SKM-1 (cell line): ENCODE results near the gene HTT.
"Not testable (repeated sequence)": the region's sequence is repeated elsewhere in the genome, so short reads cannot be mapped to it uniquely, and the experiment has no call there.

Experiments
- DNase-seq: peaks from one replicate; lab custom pipeline; 2025; ENCODE audit not compliant: unreplicated experiment; lab: John Stamatoyannopoulos, UW

HTT gene

DNA sequence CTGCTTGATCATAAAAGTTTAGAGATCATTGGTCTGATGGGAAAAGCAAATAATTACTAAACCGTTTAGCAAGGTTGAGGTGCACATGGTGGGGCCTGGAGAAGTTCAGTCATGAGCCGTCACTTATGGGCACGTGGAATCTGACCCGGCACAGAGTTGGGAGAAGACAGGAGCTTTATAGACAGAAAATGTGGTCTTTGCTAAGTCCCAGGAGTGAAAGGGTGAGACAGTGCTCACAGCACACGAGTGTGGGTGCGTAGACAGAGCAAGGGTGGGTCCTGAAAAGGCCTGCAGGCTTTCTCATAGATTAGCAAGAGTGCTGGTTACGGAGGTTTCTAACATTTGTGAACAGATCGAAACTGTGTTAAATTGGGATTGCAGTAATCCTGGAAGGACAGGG, 43.8 kb downstream of the HTT start:
- no peak for DNase-seq

DNA sequence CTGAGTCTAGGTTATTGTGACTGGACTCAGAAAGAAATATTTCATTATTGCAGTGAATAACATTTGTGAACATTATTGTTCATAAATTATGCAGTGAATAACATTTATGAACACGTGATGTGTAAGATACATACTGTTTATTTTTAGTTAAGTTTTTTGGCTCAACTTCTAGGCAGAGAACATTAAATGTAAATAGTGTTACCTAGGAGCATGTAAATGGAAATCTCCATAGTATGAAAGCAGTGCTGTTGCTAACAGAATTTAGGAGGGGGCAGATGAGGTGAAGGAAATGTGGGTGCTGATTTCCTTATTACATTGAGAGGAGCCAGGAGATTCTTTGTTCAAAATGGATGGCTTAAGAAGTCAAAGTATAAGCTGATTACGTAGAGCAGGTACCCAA, 45.0 kb downstream of the HTT start:
- no peak for DNase-seq

DNA sequence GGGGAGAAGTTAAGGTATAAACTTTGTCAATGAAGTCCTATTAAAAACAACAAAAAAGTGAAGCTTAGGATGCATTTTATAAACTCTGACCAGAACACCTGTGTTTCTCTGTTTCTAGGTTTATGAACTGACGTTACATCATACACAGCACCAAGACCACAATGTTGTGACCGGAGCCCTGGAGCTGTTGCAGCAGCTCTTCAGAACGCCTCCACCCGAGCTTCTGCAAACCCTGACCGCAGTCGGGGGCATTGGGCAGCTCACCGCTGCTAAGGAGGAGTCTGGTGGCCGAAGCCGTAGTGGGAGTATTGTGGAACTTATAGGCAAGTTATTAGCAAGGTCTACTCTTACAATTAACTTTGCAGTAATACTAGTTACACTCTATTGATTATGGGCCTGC, 46.6 kb downstream of the HTT start:
- no peak for DNase-seq

DNA sequence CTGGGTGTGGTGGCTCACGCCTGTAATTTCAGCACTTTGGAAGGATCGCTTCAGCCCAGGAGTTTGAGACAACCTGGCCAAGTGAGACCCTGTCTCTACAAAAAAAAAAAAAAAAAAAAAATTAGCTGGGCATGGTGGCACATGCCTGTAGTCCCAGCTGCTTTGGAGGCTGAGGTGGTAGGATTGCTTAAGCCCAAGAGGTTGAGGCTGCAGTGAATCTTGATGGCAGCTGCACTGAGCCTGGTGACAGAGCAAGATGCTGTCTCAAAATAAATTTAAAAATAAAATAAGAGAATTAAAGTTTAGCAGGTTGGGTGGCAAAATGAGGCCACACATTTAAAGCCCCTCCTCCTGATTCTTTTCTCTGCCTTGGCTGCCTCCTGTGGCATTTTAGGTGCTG, 47.1 kb downstream of the HTT start:
- DNase-seq = no peak

DNA sequence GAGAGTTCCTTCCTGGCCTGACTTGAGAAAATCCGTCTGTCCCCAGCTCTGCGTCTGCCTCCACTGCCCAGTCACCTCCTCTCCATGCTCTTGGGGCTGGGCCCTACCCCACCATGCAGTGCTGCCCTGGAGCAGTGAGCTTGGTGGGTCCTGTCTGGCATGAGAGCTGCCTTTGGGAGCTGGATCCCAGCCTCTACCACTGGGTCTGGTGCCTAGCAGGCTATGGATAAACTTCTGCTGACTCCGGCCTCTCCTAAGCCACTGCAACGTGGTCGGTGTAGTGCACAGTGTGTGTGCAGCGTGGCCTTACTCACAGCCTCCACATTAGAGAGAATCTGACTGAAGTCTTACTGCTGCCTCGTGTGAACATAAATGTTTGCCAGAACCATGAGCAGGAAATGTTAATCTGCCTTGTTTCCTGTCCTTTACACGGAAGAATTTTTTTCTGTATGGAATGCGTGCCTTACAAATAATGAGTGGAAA, 47.6 kb downstream of the HTT start:
- no peak for DNase-seq

DNA sequence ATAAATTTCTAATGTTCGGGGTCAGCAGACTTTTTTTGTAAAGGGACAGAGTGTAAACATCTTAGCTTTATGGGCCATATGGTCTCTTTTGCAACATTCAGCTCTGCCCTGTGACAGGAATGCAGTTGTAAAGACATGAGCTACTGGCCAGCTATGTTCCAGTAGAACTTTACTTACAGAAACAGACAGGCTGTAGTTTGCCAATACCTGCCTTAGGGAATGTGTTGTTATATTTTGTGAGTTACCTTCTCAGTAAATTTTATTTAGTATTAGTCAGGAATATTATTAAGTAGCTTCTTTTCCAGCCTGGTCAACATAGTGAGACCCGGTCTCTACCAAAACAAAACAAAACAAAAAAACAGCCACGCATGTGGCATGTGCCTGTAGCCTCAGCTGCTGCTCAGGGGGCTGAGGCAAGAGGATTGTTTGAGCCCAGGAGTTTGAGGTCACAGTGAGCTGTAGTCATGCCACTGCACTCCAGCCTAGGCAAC, 48.7 kb downstream of the HTT start:
- no peak for DNase-seq

DNA sequence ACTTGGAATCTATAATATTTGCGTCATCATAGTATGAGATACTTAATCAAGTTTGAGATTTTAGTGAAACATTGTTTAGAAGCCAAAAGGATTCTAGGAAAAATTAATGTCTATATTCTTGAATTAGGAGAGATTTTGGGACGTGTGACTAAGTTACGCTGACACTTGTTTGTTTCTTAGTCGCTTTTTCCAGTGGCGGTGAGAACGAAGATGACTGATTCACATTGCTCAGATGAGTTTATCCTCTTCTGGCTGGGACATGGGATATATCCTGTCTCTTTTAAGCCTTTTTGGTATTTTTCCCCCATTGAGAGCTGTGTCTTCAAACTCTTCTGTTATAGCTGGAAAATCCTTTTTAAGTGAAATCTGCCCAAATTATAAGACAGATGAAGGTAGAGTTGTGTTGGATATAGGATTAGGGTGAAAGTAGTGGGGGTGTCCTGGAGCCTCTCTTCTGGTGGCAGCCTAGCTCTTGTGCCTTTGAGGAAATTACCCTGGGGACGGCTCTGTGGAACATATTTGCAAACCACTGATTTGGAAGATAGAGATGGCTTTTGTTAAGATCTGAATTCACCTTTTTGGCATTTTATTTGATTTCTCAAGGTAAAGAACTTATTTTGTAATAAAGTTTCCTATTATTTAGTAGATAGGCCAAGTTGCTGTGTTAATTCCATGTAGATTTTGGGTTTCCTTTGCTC, 49.7 kb downstream of the HTT start:
- DNase-seq = no peak

DNA sequence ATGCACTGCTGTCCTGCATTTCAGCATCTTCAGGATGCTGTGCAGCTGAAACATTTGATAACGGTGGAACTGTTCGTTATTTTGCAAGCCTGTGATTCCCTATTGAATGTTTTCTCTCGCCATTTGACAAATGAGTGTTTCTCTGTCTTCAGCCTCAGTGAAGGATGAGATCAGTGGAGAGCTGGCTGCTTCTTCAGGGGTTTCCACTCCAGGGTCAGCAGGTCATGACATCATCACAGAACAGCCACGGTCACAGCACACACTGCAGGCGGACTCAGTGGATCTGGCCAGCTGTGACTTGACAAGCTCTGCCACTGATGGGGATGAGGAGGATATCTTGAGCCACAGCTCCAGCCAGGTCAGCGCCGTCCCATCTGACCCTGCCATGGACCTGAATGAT, 52.6 kb downstream of the HTT start:
- no peak for DNase-seq

DNA sequence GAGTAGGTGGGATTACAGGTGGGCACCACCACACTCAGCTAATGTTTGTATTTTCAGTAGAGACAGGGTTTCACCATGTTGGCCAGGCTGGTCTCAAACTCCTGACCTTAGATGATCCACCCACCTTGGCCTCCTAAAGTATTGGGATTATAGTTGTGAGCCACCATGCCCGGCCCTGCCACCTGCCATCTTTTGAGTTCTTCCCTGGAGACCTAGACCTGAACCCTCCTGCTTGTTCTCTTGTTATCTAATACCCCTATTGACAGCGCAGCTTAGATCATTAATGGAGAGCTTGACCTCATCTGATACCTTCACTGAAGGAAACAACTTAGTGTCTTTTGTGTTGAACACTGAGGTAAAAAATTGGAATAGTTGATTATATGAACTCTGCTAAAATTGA, 53.6 kb downstream of the HTT start:
- DNase-seq = no peak

DNA sequence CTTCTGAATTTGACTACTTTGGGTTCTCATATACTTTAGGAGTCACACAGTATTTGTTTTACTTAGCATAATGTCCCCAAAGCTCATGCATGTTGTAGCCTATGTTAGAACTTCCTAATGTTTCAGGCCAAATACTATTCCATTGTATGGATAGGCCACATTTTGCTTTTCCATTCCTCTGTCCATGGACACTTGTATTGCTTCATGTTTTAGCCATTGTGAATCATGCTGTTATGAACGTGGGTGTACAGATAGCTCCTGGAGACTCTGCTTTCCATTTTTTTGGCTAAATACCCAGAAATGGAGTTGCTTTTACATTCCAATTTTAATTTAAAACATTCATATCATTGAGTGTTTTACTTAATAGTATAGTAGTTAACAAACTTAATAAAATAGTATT, 54.5 kb downstream of the HTT start:
- no peak for DNase-seq

DNA sequence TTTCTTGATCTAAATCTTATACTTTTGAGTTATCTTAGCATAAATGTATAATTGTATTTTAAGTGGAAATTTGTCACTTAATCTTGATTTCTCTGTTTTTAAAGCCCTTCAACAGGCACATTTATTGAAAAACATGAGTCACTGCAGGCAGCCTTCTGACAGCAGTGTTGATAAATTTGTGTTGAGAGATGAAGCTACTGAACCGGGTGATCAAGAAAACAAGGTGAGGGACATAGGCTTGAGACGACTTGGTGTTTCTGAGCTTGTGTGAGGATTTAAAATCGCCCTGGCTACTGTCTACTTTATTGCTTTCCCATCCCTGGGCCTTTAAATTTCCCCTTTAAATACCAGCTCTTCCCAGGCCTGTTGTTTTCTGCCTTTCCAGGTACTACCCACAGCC, 55.7 kb downstream of the HTT start:
- no peak for DNase-seq

DNA sequence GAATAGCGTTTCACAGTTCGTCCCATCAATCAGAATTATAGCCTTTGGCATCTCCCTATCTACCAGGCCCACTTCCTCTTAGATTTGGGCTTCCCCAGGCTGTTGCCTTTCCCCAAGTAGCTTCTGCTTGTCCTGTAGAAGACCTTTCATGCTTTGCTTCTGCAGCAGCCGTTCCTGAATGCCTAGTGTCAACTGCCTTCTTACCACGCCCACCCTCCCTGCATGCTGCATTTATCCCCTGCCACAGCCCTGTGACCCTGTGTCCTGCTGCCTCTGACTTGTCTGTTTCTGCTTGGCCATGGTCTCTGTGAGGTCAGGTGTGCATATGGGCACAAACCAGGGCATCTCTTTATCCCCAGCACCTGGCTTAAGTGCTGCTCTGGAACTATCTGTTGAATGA, 56.3 kb downstream of the HTT start:
- DNase-seq = no peak

DNA sequence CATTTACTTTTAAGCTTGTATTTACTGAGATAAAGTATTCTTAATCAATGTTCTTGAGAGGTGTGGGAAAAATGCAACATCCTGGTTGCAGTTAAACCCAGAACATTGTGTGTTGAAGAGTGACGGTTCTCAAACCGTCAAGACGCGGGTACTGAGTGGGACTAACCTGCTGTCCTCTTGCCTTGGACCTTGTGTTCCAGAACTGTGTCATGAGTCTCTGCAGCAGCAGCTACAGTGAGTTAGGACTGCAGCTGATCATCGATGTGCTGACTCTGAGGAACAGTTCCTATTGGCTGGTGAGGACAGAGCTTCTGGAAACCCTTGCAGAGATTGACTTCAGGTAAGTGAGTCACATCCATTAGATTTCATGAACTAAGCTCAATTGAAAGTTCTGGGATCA, 59.7 kb downstream of the HTT start:
- DNase-seq = no peak

DNA sequence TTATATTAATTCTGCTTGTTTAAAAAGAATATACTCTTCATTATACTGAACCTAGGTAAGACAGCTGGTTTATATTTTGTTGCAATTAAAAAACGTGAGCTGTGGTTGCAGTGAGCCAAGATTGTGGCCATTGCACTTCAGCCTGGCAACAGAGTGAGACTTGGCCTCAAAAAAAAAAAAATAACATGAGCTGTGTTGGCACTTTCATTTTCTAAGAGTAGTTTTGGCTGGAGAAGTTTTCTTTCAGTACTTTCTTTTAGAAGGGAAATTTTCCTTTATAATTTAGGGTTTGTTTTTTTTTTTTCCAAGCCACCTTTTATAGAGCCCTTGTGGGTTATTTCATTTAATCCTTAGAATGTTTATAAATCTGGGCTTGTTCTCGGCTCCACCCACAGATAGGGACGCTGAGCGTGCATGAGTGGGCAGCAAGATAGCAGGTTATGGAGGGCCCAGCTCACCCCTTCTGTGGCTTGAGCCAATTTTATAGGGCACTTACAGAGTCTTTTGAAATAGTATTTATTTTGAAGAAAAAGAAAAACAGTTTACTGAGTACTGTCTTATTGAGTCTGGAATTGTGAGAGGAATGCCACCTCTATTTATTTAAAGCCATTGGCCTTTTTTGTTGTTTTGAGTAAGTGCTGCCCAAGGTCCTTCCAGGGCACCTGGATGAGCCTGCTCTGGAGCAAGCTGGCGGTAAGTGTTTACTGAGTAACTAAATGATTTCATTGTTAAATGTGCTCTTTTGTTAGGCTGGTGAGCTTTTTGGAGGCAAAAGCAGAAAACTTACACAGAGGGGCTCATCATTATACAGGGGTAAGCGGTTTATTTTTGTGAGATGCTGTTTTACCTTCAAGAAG, 60.9 kb downstream of the HTT start:
- DNase-seq = no peak

DNA sequence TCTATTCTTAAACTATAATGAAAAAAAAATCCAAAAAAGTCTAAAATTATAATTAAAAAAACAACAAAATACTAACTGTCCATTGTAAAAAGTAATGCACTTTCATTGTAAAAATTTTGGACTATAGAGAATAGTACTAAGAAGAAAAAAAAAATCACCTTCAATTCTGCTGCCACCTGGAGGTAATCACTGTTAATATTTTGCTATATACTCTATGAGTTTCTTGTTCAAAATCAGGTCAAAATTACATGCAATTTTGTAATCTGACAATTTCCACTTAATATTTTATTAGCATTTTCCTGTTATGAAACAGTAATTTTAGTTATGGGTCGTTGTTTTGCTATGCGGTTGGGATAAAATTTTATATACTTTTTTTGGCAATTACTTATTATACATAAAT, 62.0 kb downstream of the HTT start:
- no peak for DNase-seq

DNA sequence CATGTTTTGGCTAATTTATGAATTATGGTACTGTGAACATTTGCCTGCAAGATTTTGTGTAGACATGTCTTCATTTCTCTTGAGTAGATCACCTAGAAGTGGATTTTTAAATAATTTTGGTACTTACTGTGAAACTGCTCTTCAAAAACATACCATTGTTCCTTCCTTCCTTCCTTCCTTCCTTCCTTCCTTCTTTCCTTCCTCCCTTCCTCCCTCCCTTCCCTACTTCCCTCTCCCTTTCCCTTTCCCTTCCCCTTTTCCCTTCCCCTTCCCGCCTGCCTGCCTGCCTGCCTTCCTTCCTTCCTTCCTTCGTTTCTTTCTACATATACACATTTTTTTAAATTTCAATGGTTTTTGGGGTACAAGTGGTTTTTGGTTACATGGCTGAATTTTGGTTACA, 63.4 kb downstream of the HTT start:
- DNase-seq = no peak

DNA sequence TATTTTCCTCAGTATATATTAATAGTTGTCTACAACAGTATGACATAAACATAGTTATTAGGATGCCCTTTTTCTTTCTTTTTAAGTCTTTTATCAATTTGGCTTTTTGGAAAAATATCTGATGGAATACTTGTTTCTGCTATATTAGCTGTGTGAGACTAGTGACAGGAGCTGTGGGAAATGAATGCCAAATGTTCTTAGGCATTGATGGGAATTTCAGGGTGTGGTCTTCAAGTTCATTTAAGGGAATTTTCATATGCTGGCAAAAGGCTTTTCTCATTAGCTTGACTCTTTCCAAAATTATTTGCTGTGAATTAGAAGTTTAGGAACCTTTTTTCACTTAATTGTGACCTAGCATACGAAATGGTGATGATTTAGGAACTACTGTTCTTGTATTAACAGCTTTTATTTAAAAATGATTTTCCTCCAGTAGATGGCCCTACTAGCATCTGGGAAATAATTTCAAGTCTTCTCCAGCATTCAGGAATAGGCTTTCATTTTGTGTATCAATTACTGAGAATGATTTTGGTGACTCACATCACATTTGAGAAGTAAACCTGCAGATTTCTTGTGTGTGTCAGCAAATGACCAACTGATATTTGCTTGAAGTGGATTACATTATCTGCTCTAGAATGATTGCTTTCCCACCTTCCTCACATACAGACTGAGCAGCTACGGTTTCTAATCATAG, 70.9 kb downstream of the HTT start:
- DNase-seq = no peak

DNA sequence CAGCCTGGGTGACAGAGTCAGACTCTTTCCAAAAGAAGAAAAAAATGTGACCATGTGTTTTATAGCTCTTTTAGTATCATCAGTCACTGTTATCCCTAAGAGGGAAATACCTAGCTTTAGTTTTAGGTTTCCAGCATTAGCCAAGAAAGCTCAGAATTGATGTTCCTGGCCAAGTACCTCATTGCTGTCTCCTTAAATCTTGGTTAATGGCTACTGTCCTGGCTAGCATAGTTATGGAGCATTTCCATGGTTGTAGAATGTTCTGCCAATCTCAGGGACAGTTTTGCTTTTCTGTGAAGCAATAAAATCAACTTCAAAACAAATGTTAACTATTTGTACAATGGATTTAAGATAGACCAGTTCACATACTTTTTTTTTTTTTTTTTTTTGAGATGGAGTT, 74.4 kb downstream of the HTT start:
- no peak for DNase-seq

DNA sequence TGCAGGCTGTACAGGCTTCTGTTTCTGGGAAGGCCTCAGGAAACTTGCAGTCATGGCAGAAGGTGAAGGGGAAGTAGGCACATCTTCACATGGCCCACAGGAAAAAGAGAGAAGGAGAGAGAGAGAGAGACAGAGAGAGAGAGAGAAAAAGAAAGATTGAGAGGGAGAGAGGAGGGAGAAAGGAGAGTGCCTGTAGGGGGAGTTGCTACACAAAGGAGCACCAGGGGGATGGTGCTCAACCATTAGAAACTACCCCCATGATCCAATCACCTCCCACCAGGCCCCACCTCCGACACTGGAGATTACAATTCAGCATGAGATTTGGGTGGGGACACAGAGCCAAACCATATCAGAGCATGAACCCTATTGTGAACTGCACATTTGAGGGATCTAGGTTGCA, 76.8 kb downstream of the HTT start:
- DNase-seq = not testable (repeated sequence)

DNA sequence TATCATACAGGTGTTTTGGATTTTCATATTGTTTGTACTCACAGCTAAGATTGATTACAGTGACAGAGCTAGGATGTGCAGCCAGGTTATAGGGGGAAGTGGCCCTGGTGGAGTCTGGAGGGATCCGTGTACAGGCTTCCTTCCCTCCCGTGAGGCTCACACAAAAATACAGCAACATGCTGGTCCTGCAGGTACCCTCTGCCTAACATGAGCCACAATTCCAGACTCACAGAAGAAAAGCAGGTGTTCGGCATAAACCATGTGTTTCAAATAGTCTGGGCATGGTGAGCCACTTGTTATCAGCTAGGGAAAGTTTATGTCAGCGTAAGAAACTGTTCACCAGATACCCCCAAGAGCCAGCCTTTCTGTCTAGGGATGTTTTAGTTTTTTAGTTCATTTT, 82.9 kb downstream of the HTT start:
- no peak for DNase-seq

DNA sequence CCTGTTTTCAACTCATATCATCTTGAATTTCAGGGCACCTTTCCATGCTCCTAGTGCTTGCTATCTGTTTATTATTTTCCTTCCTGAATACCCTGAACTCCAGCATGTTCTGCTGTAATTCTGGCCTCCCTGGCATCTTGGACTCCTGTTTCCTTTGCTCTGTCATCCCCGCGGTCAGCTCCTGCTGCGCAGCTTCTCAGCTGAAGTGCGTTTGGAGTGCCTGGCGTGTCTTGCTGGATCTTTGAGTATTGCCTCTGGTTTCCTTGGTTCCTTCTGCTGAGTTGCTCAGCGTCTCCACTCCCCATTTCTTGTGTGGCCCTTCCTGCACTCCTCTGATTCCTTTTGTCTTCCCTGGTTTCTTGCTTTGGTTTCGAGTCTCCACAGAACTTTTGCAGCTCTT, 84.4 kb downstream of the HTT start:
- DNase-seq = no peak

DNA sequence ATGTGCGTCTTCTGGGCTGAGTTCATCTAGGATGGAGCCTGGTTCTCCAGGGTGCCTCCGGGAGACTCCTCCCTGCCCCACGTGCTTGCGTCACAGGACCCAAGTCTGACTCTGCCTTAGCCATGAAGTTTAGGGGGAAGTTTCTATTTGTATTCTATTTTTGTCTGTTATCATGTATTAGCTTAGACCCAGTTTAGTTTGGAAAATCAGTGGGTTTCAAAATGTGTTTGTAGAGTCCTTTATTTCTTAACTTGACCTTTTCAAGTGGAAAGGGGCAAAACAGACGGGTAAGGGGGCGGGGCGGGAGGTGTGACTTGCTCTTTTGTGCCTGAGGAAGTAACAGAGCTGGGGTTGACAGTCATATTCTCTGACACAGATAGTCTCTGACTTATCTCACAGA, 86.0 kb downstream of the HTT start:
- no peak for DNase-seq
